Measurements from ENCODE around the gene CLEC20A. TPM values are rescaled to one million over a fixed set of nuclear protein-coding genes. Genes with fewer than 3 reads are reported as not detected.

The CLEC20A gene
- polyA plus RNA-seq, 3 donors: not detected

- intact Hi-C loops (cut with micrococcal nuclease): no loop called here
- no peaks in the 10 kb centered on the region for H3K79me2 ChIP-seq (ENCODE audit: insufficient read depth, low read length)
- H2AFZ ChIP-seq (ENCODE audit: insufficient read depth, low read depth, low read length, poor library complexity, severe bottlenecking): no peak overlapping the region
- H4K20me1 ChIP-seq (ENCODE audit: insufficient read depth, low read length): no peaks in the 10 kb centered on the region
- TF ChIP-seq CTCF (IDR thresholded peaks at IDR 0.05): no peak
- DNase-seq: no peak
- Mint-ChIP-seq H3K27ac (no peak overlapping the region), H3K4me3 (no peak overlapping the region), H3K9me3 (no peaks in the 10 kb centered on the region), H3K27me3 (ENCODE audit: low read depth in 3 of 3) (peaks cover 0 to 1% (median 0%) of the 10 kb centered on the region in 3 donors), H3K36me3 (no peaks in the 10 kb centered on the region), H3K4me1 (no peaks in the 10 kb centered on the region)
- H3K9me3 ChIP-seq (replicated peaks in 1 of 2; ENCODE audit: control insufficient read depth in 1 of 2, insufficient read depth in 1 of 2, low read length in 2 of 2): no peaks in the 10 kb centered on the region
- no peaks in the 10 kb centered on the region for H3K27me3 ChIP-seq (ENCODE audit: control insufficient read depth in 2 of 2, insufficient read depth in 2 of 2, low read length in 2 of 2)
- H3K4me2 ChIP-seq (replicated peaks; ENCODE audit: extremely low read depth, low read length, poor library complexity, severe bottlenecking): no peak overlapping the region
- H3K9ac ChIP-seq (ENCODE audit: insufficient read depth, low read length, poor library complexity, severe bottlenecking): no peak overlapping the region
- H3K27ac ChIP-seq (ENCODE audit: low read depth in 1 of 2, low read length in 2 of 2): no peak overlapping the region
- H3K4me1 ChIP-seq (ENCODE audit: control insufficient read depth in 1 of 2, insufficient read depth in 2 of 2, low read length in 2 of 2): no peaks in the 10 kb centered on the region
- no peaks in the 10 kb centered on the region for H3K36me3 ChIP-seq (replicated peaks in 1 of 2; ENCODE audit: control insufficient read depth in 1 of 2, insufficient read depth in 2 of 2, low read length in 2 of 2)
- 100% methylated on average over 1 of the region's 4 CpGs for WGBS (ENCODE audit: insufficient coverage)
- no peak overlapping the region for H3K4me3 ChIP-seq (replicated peaks in 1 of 3; ENCODE audit: low read depth in 2 of 3, low read length in 3 of 3)
Measured at GRCh38 chr1:178516110-178516509, 19.3 kb upstream of the CLEC20A start.

GRCh38 chr1:178513278-178513983 lies 16.7 kb upstream of the CLEC20A start:
- Histone ChIP-seq H3K36me3 (replicated peaks in 1 of 2; ENCODE audit: control insufficient read depth in 1 of 2, insufficient read depth in 2 of 2, low read length in 2 of 2) (no peaks in the 10 kb centered on the region), H2AFZ (ENCODE audit: insufficient read depth, low read depth, low read length, poor library complexity, severe bottlenecking) (no peak overlapping the region), H3K27me3 (ENCODE audit: control insufficient read depth in 2 of 2, insufficient read depth in 2 of 2, low read length in 2 of 2) (no peaks in the 10 kb centered on the region), H3K9me3 (replicated peaks in 1 of 2; ENCODE audit: control insufficient read depth in 1 of 2, insufficient read depth in 1 of 2, low read length in 2 of 2) (no peaks in the 10 kb centered on the region), H3K4me1 (ENCODE audit: control insufficient read depth in 1 of 2, insufficient read depth in 2 of 2, low read length in 2 of 2) (no peaks in the 10 kb centered on the region), H3K9ac (ENCODE audit: insufficient read depth, low read length, poor library complexity, severe bottlenecking) (no peak overlapping the region), H4K20me1 (ENCODE audit: insufficient read depth, low read length) (no peaks in the 10 kb centered on the region), H3K79me2 (ENCODE audit: insufficient read depth, low read length) (no peaks in the 10 kb centered on the region), H3K4me2 (replicated peaks; ENCODE audit: extremely low read depth, low read length, poor library complexity, severe bottlenecking) (no peak overlapping the region), H3K4me3 (replicated peaks in 1 of 3; ENCODE audit: low read depth in 2 of 3, low read length in 3 of 3) (no peak overlapping the region), H3K27ac (ENCODE audit: low read depth in 1 of 2, low read length in 2 of 2) (no peak overlapping the region)
- Mint-ChIP-seq H3K9me3 (no peaks in the 10 kb centered on the region), H3K27me3 (ENCODE audit: low read depth in 3 of 3) (peaks cover 0 to 1% (median 0%) of the 10 kb centered on the region in 3 donors), H3K4me3 (no peak overlapping the region), H3K4me1 (no peaks in the 10 kb centered on the region), H3K27ac (no peak overlapping the region), H3K36me3 (no peaks in the 10 kb centered on the region)
- DNase-seq: no peak
- 89% methylated on average over 9 of the region's 14 CpGs for WGBS (ENCODE audit: insufficient coverage)
- no peak for TF ChIP-seq CTCF (IDR thresholded peaks at IDR 0.05)
- intact Hi-C loops (cut with micrococcal nuclease): no loop called here

Data from CD14-positive monocyte (primary cell).